Mesenteric fat pad (tissue), 1 donor: Measurements from ENCODE around the gene GNA12. TPM values are rescaled to one million over a fixed set of nuclear protein-coding genes. Genes with fewer than 3 reads are reported as not detected.

Source experiments
- DNase-seq: peaks from one replicate; pipeline ENCODE4 v3.0.0-alpha.2; 2020; ENCODE audit warnings: low spot score
- total RNA-seq: library from RNA; stranded (reverse); fragmentation: NEBNext Ultra II Directional; extraction: Animal tissue kit (Norgen Biotek cat#: 25700); gene quantifications from one replicate; pipeline ENCODE4 v1.2.1, GENCODE V29; 2021
- donor health status: DM: yes; HTN: yes; CAD: no.

The GNA12 gene
- total RNA-seq, 1 donor from 2014 or later: 70.1 TPM

GRCh38 chr7:2819161-2819953 lies 24.8 kb downstream of the GNA12 start:
- DNase-seq: peak; percentile 75

GRCh38 chr7:2818653-2819052 lies 25.5 kb downstream of the GNA12 start:
- DNase-seq: peak; percentile 33

- peak; percentile 59 for DNase-seq
Measured at GRCh38 chr7:2818121-2818520, 26.0 kb downstream of the GNA12 start.

DNA sequence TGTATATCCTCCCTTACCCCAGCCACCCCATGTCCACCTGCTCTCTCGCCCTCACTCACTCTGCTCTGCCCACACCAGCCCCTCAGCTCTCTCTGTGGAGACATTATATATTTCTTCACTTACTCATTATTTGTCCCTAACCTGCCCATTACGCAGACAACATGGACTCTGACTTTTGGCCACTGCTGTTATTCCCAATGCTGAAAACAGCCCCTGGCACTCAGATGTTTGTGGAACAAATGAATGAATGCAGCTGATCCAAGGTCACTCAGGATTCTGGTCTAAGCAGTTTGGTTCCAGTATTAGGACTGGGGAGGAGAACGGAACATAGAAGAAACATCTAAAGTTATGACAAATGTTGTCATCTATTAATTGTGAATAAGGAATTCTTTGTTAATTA lies 26.7 kb downstream of the GNA12 start:
- DNase-seq: no peak

DNA sequence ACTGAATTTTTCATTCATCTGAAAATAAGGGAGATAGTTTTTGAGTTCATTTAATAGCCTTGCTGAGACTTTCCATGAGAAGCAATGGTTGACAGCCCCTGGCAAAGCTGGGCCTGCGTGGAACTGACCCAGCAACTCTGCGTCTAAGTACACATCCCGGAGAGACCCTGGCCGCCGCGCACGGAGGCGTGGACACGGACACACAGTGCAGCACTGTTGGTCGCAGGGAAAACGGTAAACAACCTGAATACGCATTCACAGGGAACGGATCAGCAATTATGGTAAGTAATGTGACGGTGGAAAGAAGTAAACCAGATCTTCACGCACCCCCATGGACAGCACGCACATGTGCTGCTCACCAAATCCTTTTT lies 28.2 kb downstream of the GNA12 start:
- DNase-seq: peak; percentile 72

DNA sequence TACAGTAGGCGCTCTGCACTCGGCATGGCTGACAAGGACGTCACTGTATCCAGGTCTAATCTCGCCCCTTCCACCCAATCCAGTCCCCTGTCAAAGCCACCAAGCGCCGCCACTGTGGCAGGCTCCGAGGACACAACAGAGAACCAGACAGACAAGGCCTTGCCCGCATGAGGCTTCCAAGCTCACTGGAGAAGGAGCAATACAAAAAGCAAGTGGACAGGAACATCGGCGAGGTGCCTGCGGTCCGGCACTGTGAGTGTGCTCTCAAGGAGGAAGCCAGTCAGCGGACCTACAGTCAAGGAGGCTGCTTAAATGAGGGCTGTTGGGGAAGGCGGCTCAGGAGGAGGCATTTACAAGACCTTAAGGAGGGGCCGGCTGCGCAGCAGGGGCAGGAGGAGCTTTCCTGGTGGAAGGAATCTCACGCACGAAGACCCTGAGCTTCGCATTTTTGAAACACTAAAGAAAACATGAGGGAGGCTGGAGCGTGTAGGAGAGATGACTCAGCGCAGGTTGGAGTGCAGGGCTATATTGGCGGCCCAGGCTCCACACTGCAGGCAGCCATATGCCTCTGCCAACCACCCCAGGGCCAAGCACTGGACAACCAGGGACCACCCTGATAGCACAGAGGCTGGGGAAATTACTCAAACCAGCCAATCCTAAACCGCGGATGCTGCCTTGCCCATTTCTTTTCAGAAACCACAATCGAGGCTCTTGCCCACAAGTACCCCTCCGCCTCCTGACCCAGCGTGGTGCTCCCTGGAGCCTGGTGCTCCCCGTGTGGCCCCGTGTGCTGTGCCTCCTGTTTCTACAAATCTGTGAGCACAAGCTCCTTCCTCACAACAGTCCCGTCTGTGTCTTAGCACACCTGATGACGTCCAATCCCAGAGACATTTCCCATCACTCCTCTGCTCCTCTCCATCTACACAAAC lies 28.9 kb downstream of the GNA12 start:
- DNase-seq: peak; percentile 69

DNA sequence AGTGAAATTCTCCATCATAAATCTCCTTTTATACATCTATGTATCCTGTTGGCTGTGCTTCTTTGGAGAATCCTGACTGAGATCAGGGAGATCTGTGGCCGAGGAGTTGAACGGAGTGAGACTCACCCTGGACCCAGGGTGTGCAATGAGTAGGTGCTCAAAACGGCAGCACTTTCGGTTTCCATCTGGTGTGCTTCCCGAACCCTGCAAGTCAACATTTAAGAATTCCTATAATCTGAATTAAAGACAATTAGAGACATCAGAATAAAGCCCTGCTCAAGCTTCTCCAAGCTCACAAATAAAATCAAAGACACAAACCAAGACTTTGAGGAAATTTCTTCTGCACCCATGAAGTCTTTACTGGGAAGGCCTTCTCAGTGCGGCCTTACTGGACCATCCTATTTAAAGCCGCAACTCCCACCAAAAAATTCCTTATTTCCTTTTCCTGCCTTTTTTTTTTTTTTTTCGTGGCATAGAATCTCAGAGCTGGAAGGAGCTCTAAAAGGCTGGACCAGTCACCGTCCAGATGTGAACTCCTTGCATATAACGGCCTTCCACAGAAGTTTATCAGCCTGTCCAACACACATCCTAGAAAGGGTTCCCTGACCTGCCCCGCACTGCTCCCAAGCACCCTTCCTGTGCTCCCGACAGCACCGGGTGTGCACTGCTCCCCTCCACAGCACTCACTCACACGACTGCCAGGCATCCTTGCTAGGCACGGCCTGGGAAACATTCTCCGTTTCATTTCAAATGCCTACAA lies 29.7 kb downstream of the GNA12 start:
- no peak for DNase-seq

DNA sequence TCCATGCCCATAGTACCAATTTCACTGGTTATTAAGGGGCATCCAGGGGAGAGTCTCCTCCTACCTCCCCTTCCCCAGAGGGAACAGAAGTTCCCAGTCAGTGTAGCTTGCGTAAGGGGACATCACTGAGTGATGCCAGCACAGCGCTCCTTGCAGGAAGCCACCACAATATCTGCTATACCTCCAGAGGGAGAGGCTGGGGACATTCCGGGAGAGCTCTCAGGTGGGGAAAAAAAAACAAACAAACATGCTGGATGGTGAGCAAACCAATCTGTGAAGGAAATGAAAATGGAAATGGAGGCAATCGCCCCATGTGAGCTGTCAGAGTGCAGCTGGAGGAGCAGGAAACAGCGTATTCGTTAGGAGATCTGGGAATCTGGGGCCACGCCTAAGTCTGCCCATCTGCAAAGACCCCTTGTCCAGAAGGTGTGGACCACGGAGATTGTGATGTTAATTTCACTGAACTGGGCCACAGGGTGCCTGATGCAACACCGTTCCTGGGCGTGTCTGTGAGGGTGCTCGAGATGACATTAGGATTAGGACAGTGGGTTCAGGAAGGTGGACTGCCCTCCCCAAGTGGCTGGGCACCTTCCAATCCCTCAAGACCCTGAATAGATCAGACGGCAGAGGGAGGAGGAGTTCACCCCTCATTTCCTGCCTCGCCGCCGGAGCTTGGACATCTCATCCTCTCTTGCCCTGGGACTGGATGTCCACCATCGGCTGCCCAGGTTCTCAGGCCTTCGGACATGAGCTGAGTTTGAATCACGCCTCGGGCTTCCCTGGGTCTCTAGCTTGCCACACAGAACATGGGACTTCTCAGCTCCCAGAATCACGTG lies 30.5 kb downstream of the GNA12 start:
- DNase-seq: peak; percentile 59

- peak; percentile 30 for DNase-seq
Measured at GRCh38 chr7:2812831-2813230, 31.3 kb downstream of the GNA12 start.

- DNase-seq: no peak
Measured at GRCh38 chr7:2812114-2812487, 32.0 kb downstream of the GNA12 start.

DNA sequence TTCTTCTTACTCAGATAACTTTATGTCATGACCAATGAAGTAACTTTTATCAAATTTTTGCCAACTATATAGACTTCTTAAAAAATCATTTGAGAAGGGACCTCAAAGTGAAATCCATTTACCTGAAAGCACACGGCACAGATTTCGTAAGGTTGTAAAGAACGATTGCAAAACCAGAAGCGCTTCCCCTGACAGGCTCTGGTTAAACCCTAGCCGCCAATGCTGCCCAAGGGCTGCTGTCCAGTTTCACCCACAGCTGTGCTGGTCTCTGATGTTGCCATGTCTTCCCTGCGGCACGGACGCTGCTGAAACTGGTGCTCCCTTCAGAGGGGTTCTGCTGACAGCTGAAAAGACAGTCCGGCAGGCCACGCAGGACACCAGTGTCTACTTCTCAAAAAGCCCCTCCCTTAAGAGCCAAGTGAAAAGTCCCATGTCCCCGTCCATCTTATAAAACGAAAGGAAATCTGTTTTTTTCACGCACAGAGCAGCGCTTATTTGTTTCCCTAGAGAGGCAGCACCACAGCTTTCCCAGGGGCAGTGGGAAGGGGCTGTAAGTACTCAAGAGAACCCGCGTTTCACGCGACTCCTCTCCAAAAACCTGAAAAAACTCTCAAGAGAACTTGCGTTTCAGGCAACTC lies 32.5 kb downstream of the GNA12 start:
- DNase-seq: no peak

DNA sequence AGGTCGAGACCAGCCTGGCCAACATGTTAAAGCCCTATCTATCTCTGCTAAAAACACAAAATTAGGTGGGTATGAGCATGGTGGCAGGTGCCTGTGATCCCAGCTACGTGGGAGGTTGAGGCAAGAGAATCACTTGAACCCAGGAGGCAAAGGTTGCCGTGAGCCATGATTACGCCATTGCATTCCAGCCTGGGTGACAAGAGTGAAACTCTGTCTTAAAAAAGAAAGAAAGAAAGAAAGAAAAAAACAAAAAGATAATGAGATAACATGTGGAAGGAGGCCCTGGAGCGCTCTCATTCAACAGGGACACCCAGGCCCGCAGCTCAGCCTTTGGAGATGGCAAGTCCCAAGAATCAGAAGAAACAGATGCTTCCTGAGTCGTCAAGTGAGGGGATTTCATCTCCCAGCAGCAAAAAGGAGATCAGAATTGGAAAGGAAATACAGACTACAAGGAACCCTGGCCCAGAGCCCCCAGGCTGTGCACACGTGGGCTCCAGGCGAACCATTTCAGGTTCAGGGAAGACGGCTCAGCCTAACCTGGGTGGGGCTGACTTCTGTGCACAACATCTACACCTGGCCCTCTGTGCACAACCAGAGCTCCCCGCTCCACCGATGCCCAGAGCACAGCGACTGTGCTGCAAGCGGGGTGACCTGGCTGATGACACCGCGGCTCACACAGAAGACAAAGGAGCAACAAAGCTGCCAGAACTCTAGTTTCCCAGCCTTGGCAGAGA lies 33.3 kb downstream of the GNA12 start:
- DNase-seq: no peak

- no peak for DNase-seq
Measured at GRCh38 chr7:2809903-2810625, 34.0 kb downstream of the GNA12 start.

GRCh38 chr7:2808891-2809665 lies 35.0 kb downstream of the GNA12 start:
- peak; percentile 75 for DNase-seq

- peak; percentile 53 for DNase-seq
Measured at GRCh38 chr7:2807845-2808772, 36.0 kb downstream of the GNA12 start.

DNA sequence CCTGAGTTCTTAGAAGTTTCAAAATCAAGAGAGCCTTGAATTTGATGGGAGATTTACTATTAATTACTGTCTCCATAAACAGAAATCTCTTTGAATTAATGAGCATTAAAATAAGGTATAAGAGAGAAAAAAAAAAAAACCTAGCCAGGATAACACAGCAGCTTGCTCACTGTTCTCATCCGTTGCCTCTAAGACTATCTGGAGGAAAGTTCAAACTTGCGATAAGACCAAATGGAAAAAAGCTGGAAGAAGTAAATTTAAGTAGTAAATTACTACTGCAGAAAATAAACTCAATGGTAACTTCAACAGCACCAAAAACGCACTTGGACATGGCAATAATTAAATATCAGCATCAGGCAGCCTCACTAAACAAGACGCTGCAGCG lies 36.7 kb downstream of the GNA12 start:
- DNase-seq: no peak

GRCh38 chr7:2806571-2806970 lies 37.5 kb downstream of the GNA12 start:
- no peak for DNase-seq
